ENCODE results near the gene ZNF526. TPM values are rescaled to one million over a fixed set of nuclear protein-coding genes. Genes with fewer than 3 reads are reported as not detected.
A peak's percentile ranks its signal among the peaks of the same experiment; 100 is the strongest.

Gene ZNF526, protein sequence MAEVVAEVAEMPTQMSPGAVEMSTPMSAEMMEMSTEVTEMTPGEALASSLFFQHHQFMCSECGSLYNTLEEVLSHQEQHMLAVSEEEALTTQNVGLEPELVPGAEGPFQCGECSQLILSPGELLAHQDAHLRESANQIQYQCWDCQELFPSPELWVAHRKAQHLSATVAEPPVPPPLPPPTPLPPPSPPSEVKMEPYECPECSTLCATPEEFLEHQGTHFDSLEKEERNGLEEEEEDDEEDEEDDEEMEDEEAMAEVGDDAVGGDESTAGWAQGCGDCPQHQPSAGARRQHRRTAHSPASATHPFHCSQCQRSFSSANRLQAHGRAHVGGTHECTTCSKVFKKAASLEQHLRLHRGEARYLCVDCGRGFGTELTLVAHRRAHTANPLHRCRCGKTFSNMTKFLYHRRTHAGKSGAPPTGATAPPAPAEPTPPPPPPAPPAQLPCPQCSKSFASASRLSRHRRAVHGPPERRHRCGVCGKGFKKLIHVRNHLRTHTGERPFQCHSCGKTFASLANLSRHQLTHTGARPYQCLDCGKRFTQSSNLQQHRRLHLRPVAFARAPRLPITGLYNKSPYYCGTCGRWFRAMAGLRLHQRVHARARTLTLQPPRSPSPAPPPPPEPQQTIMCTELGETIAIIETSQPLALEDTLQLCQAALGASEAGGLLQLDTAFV
- polyA plus RNA-seq (2012; ENCODE audit: insufficient read depth, insufficient read length, low read depth) = 16.0 TPM

DNA sequence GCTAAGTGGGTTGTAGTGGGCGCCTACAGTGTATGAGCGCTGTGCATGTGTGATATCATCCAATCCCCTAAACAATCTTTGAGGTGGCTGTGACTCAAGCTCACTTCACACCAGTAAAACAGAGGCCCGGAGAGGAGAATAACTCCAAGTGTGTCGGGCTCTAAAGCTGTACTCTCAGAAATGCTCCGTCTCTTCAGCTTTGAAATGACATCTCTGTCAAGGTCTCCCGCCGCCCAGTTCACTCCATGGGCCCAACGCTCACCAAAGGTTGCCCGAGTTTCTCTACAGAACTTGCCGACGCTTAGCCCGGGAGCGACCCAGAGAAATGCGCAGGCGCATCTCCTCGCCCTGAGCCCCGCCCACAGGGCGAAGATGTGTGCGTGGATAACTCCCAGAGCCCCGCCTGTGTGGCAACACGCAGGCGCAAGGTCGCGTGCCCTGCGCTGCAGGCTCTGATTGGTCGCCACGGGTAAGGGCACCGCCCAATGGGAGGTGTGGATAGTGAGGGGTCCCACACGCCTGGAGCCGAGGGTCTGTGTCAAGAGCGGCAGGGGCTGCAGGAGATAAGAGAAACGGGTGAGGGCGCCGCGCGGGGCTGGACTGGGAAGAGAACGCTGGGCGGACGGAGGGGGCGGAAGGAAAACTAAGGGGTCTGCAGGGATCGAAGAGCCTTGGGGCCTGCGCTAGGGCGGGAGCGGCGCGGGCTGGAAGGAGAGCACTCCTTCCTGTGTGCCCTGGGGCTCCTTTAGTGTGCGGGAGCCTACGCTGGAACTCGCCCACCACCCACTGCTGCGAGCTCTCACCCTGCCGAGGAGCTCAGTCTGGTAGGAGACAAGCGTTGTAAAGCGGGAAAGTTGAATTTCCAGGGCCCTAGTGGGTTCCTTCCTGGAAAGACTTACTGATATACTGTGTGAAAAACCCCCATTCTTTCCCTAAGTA lies at the start of gene ZNF526:
TSS of gene ZNF526 (plus strand) at position 501 of the 939 bp plus-strand sequence. CDS start 4,092 bp downstream, outside the sequence.
- Histone ChIP-seq H3K27me3 (no peaks in the 10 kb centered on the region), H3K9me3 (no peaks in the 10 kb centered on the region), H3K4me3 (ENCODE audit: low read depth, low read length) (peak within 1 kb of the TSS; percentile 99), H3K4me1 (peaks cover 9% of the 10 kb centered on the region), H3K36me3 (peaks cover 14% of the 10 kb centered on the region)
- TF ChIP-seq, protein P1, sequence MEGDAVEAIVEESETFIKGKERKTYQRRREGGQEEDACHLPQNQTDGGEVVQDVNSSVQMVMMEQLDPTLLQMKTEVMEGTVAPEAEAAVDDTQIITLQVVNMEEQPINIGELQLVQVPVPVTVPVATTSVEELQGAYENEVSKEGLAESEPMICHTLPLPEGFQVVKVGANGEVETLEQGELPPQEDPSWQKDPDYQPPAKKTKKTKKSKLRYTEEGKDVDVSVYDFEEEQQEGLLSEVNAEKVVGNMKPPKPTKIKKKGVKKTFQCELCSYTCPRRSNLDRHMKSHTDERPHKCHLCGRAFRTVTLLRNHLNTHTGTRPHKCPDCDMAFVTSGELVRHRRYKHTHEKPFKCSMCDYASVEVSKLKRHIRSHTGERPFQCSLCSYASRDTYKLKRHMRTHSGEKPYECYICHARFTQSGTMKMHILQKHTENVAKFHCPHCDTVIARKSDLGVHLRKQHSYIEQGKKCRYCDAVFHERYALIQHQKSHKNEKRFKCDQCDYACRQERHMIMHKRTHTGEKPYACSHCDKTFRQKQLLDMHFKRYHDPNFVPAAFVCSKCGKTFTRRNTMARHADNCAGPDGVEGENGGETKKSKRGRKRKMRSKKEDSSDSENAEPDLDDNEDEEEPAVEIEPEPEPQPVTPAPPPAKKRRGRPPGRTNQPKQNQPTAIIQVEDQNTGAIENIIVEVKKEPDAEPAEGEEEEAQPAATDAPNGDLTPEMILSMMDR (IDR thresholded peaks at IDR 0.05; ENCODE audit: low read depth, low read length) = no peak
- peak; percentile 99 for DNase-seq

DNA sequence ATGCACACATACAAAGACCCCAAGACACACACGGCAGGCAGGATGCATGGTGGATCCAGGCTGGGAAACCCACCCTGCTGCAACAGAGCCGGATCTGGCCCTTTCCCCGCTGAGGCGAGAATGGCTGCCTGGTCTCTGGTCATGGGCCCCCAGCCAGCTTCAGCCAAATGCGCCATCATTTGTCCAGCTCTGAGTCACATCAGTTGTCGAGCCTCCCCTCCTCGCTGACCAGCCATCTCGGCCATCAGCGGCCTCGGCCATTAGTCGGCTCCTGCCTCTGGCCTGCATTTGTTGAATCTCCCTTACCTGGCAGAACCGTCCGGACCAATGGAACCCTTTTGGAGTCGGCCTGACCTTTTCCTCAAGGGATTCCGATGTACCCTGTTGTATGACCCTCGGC lies 49.4 kb upstream of the ZNF526 start:
- DNase-seq = no peak
- no peaks in the 10 kb centered on the region for H3K36me3 ChIP-seq
- peaks cover 6% of the 10 kb centered on the region for H3K27me3 ChIP-seq
- H3K4me3 ChIP-seq (ENCODE audit: low read depth, low read length) = no peak overlapping the region
- H3K9me3 ChIP-seq = no peaks in the 10 kb centered on the region
- TF ChIP-seq, protein P1 (IDR thresholded peaks at IDR 0.05; ENCODE audit: low read depth, low read length) = no peak
- no peaks in the 10 kb centered on the region for H3K4me1 ChIP-seq

DNA sequence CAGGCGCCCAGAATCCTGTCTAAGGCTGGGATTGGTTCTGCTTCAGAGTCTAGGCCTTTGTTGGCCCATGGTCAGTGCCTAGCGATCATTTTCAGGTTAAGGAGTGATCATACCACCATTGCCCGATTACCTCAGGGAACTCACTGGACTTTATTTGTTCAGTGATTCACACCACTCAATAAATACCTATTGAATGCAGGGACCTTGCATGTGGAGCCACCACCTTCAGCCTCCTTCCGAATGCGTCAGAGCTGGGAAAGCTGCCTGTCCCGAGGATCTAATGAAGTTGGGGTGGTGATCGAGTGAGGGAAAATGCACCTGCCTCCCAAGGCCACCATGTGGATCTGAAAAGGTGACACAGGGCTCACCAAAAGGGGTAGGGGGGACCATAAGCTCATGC lies 47.9 kb upstream of the ZNF526 start:
- Histone ChIP-seq H3K9me3 (no peaks in the 10 kb centered on the region), H3K36me3 (no peaks in the 10 kb centered on the region), H3K27me3 (peaks cover 13% of the 10 kb centered on the region), H3K4me3 (ENCODE audit: low read depth, low read length) (no peak overlapping the region), H3K4me1 (no peaks in the 10 kb centered on the region)
- no peak for DNase-seq
- TF ChIP-seq, protein P1 (IDR thresholded peaks at IDR 0.05; ENCODE audit: low read depth, low read length) = no peak

DNA sequence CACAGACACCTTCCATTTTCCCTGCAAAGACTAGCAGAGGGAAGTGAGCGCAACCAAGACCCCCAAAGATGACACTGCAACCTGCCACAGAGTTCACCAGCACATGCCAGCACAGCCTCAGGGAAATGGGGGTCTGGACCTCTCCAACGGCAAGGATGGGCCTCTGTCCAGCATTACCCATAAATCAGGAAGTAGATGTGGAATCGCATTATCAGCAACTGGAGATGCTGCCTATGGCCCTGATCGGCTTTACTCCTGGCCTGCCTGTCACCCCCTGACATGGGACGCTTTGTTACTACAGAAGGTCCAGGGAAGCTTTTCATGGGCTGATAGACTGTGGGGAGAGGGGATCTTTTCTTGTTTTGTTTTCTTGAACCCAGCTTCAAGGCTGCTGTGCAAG lies 46.4 kb upstream of the ZNF526 start:
- H3K27me3 ChIP-seq = peaks cover 27% of the 10 kb centered on the region
- H3K9me3 ChIP-seq = no peaks in the 10 kb centered on the region
- H3K36me3 ChIP-seq = no peaks in the 10 kb centered on the region
- no peaks in the 10 kb centered on the region for H3K4me1 ChIP-seq
- no peak overlapping the region for H3K4me3 ChIP-seq (ENCODE audit: low read depth, low read length)
- DNase-seq = no peak
- TF ChIP-seq, protein P1 (IDR thresholded peaks at IDR 0.05; ENCODE audit: low read depth, low read length) = no peak

DNA sequence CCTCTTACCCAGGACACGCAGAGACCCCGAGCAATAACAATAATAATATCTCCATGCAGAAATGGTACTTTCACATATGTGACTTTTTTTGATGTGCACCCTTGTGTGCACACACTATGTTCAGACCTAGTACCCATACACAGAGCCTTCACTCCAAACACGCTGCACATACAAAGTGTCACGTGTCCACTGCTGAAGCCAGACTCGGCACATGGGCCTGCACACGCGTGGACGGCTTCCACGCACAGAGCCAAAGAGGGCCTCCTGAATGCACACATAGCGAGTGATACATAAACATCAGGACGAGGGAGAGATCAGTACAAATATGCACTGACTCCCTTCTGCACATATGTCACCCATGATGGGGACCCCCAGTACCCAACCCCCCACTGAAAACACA lies 45.9 kb upstream of the ZNF526 start:
- Histone ChIP-seq H3K27me3 (peaks cover 32% of the 10 kb centered on the region), H3K36me3 (no peaks in the 10 kb centered on the region), H3K4me1 (no peaks in the 10 kb centered on the region), H3K9me3 (no peaks in the 10 kb centered on the region), H3K4me3 (ENCODE audit: low read depth, low read length) (no peak overlapping the region)
- no peak for DNase-seq
- TF ChIP-seq, protein P1 (IDR thresholded peaks at IDR 0.05; ENCODE audit: low read depth, low read length) = no peak
